ENCODE measurements around the gene MNDA.
"Not testable (repeated sequence)": the region's sequence is repeated elsewhere in the genome, so short reads cannot be mapped to it uniquely, and the experiment has no call there.

Gene MNDA

DNA sequence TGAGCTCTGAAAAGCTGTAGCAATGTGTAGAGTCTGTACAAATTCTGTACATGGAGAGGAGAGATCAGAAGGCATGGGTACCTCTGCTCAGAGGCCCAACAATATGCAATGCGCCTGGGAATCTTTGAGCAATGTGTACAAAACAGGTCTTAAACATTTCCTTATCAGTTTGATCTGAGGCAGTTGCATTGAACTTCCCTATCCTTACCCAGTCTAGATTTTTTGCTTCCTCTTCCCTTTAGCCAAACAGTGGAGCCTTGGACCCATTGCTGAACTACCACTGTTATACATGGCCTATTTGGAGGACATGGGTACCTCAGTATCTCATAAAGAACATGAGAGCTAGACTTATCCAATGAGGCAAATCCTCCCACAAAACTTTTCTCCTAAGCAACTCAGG, 12.6 kb upstream of the MNDA start:
- peak; percentile 29 to 40 for DNase-seq
- TF ChIP-seq POLR2A (IDR thresholded peaks at IDR 0.05; ENCODE audit: low read length) = no peak
- no peak for TF ChIP-seq GATA1 (IDR thresholded peaks at IDR 0.05; ENCODE audit: low read depth, low read length)

DNA sequence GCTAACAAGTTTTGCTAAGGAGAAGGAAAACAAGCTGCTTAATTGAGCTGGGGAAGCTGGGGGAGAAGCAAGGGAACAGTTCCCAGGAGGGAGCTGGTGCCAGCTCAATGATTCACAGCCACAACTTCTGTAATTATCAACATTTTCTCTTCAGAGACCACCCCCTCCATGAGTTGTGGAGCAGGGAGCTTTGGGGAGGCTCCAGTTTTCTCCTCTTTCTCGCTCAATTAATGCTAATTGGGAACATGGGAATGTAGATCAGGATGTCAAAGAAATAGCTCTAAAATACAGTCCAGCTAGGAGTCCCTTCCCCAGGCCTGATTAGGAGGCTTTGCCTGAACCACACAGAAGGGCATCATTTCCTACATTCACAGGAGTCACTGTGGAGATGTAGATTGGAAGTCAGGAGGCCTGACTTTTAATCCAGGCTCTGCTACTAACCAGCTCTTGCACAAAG, 12.1 kb upstream of the MNDA start:
- peak in 1 of 2 experiments; percentile 68 for DNase-seq
- peak; percentile 2 for TF ChIP-seq POLR2A (IDR thresholded peaks at IDR 0.05; ENCODE audit: low read length)
- TF ChIP-seq GATA1 (IDR thresholded peaks at IDR 0.05; ENCODE audit: low read depth, low read length) = no peak

DNA sequence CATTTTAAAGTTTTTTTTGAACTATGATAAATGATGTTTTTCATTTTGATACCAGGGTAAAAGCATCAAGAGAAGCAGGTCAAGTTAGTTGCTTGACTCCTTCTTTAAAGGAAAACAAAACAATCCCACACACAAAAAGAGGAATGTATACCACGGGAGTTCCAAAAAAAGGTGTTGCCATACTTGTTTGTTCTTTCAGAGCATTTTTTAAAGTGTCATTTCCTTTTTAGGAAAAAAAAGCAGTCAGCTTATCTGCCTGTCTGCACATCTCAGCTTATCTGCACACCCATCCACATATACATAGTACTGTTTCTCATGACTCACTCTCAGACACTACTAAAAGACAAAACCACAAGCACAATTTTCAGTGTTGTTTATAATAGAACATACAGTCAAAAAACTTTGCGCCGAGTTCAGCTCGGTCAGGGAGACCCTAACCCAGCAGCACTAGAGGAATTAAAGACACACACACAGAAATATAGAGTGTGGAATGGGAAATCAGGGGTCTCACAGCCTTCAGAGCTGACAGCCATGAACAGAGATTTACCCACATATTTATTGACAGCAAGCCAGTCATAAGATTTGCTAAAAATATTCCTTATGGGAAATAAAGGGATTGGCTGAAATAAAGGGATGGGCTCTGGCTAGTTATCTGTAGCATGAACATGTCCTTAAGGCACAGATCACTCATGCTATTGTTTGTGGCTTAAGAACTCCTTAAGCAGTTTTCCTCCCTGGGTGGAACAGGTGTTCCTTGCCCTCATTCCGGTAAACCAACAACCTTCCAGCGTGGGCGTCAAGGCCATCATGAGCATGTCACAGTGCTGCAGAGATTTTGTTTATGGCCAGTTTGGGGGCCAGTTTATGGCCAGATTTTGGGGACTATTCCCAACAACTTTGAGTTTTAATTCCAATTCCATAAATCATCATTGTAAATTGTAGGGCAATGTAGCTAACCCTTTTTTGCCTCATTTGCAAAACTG, 11.4 kb upstream of the MNDA start:
- TF ChIP-seq GATA1 (IDR thresholded peaks at IDR 0.05; ENCODE audit: low read depth, low read length) (peak; percentile 41), POLR2A (IDR thresholded peaks at IDR 0.05; ENCODE audit: low read length) (peak; percentile 25)
- peak; percentile 74 to 89 for DNase-seq

DNA sequence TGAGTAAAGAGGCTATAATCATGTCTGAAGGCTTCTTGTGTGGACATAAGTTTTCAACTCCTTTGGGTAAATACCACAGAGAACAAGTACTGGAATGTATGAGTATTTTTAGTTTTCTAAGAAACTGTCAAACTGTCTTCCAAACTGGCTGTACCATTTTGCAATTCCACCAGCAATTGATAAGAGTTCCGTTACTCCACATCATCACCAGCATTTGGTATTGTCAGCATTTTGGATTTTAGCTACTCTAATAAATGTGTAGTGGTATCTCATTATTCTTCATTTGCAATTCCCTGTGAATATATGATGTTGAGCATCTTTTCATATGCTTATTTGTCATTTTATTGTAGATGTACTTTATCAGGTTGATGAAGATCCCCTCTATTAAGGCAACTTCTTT, 9.4 kb upstream of the MNDA start:
- DNase-seq = no peak
- TF ChIP-seq GATA1 (IDR thresholded peaks at IDR 0.05; ENCODE audit: low read depth, low read length) (no peak), POLR2A (IDR thresholded peaks at IDR 0.05; ENCODE audit: low read length) (no peak)

DNA sequence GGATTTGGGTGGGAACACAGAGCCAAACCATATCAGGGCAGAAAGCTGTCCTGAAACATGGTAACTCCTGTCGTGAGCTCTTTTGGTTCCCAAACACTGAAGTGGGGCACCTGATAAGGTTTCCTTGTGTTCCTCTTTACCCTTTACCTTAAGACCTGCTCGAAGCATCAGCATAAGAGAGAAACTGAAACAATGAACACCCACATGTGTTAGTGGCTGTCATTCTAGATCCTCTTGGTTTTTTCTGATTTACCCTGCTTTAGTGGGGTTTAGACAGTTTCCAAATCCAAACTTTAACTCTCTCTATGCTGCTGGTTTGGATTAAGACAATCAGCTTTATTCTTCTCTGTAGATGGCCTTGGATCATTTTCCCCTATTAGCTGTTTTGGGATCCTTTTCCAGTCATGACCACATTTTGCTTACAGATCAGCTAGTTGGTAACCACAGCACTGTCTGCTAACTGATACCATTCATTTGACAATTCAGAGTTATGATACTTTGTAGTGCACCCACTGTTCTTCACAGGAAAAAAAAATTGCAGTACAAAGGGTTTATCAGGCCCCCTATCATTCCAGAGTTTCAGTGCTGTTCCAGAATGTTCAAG, 975 bp upstream of the MNDA start:
- TF ChIP-seq GATA1 (IDR thresholded peaks at IDR 0.05; ENCODE audit: low read depth, low read length) (no peak), POLR2A (IDR thresholded peaks at IDR 0.05; ENCODE audit: low read length) (no peak)
- no peak for DNase-seq

DNA sequence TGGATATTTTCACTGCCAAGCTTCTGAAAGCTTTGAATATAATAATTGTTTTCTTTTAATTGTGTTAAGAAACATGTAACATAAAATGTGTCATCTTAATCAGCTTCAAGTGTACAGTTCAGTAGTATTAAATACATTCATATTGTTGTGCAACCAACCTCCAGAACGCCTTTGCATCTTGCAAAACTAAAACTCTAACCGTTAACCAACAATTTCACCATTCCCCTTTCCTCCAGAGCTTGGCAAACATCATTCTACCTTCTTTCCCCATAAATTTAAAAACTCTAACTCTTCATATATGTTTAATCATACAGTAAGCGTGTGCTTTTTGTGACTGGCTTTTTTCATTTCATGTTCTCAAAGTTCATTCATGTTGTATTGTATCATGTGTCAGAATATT, 2.1 kb downstream of the MNDA start:
- TF ChIP-seq GATA1 (IDR thresholded peaks at IDR 0.05; ENCODE audit: low read depth, low read length) (no peak), POLR2A (IDR thresholded peaks at IDR 0.05; ENCODE audit: low read length) (no peak)
- no peak for DNase-seq

DNA sequence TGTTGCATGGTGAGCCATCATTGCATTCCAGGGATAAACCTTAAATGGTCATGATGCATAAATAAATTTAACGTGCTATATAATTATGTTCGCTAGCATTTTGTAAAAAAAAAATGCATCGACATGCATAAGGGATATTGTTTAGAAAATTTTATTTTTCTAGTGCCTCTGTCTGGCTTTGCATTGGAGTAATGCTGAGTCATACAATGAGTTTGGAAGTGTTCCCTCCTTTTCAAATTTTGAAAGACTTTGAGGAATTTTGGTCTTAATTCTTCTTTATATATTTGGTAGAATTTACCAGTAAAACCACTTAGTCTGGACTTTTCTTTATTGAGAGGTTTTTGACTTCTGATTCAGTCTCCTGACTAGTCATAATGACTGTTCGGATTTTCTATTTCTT, 4.9 kb downstream of the MNDA start:
- no peak for TF ChIP-seq GATA1 (IDR thresholded peaks at IDR 0.05; ENCODE audit: low read depth, low read length)
- no peak for DNase-seq

DNA sequence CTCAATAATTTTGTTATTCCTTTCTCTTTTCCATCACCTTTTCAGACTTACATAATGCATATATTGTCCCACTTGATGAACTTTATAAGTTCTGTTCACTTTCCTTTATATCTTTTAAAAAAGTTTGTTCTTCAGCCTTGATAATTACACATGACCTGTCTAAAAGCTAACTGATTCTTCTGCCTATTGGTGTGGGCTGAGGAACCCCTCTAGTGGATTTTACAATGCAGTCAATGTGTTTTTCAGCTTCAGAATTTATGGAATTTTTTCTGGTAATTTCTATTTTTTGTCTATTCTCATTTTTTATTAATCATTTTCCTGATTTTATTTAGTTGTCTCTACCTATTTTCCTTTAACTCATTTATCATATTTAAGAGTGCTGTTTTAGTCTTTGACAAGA, 7.5 kb downstream of the MNDA start:
- TF ChIP-seq GATA1 (IDR thresholded peaks at IDR 0.05; ENCODE audit: low read depth, low read length) (no peak), POLR2A (IDR thresholded peaks at IDR 0.05; ENCODE audit: low read length) (no peak)
- peak in 1 of 2 experiments; percentile 7 for DNase-seq

DNA sequence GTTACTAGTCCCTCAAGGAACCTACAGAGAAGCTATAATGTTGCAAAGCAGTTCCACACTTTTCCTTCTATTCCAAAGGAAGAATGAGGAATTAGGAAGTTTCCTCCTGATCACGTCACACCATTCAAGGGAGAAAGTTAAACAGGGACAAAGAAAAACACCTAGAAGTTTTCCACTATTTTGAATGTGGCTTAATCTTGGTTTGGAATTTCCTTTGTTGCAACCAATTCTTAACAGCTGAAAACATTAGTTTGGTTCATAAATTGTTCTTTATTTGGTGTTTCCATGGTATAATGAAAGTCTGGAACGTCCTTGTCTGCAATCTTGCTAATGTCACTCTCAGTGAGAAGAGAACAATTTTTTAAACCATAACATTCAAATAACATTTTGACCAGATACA, 8.4 kb downstream of the MNDA start:
- TF ChIP-seq GATA1 (IDR thresholded peaks at IDR 0.05; ENCODE audit: low read depth, low read length) (no peak), POLR2A (IDR thresholded peaks at IDR 0.05; ENCODE audit: low read length) (no peak)

DNA sequence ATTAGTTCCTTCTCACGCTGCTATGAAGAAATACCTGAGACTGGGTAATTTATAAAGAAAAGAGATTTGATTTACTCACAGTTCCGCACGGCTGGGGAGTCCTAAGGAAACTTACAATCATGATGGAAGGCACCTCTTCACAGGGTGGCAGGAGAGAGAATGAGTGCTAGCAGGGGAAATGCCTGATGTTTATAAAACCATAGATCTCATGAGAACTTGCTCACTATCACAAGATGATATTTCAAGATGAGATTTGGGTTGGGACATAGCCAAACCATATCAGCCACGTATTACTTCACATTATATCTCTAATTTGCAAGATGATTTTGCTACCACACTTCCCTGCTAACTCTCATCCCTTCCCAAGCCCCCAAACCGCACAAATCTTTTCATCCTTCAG, 9.1 kb downstream of the MNDA start:
- DNase-seq = no peak
- TF ChIP-seq GATA1 (IDR thresholded peaks at IDR 0.05; ENCODE audit: low read depth, low read length) (no peak), POLR2A (IDR thresholded peaks at IDR 0.05; ENCODE audit: low read length) (no peak)

More for the DNA sequence above, 8.4 kb downstream of the MNDA start:
- no peak for DNase-seq

DNA sequence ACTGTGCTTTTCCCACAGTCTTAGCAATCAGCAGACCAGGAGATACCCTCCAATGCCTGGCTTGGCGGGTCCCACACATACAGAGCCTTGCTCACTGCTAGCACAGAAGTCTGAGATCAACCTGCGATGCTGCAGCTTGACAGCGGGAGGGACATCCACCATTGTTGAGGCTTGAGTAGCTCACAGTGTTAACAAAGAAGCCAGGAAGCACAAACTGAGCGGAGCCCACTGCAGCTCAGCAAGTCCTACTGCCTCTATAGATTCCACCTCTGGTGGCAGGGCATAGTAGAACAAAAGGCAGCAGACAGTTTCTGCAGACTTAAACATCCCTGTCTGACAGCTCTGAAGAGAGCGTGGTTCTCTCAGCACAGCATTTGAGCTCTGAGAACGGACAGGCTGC, 33.4 kb downstream of the MNDA start:
- DNase-seq = no peak
- TF ChIP-seq GATA1 (IDR thresholded peaks at IDR 0.05; ENCODE audit: low read depth, low read length) = no peak
- no peak for TF ChIP-seq POLR2A (IDR thresholded peaks at IDR 0.05; ENCODE audit: low read length)

DNA sequence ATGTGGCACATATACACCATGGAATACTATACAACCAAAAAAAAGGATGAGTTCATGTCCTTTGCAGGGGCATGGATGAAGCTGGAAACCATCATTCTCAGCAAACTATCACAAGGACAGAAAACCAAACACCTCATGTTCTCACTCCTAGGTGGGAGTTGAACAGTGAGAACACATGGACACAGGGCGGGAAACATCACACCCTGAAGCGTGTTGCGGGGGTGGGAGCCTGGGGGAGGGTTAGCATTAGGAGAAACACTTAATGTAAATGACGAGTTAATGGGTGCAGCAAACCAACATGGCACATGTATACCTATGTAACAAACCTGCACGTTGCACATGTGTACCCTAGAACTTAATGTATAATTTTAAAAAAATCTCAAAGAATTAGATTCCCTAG, 39.3 kb downstream of the MNDA start:
- DNase-seq = not testable (repeated sequence)

DNA sequence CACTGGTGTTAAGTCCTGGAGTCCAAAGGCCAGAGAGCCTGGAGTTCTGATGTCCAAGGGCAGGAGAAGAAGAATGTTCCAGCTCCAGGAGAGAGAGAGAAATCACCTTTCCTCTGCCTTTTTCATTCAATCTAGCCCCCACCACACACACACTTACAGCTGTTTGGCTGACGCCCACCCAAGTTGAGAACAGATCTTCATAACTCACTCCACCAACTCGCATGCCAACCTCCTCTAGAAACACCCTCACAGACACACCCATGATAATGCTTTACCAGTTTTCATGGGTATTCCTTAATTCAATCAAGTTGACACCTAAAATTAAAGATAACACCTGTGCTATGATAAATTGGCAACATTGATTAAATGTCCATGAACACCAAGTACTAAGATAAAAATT, 42.0 kb downstream of the MNDA start:
- no peak for DNase-seq
- TF ChIP-seq POLR2A (IDR thresholded peaks at IDR 0.05; ENCODE audit: low read length) = no peak
- no peak for TF ChIP-seq GATA1 (IDR thresholded peaks at IDR 0.05; ENCODE audit: low read depth, low read length)

DNA sequence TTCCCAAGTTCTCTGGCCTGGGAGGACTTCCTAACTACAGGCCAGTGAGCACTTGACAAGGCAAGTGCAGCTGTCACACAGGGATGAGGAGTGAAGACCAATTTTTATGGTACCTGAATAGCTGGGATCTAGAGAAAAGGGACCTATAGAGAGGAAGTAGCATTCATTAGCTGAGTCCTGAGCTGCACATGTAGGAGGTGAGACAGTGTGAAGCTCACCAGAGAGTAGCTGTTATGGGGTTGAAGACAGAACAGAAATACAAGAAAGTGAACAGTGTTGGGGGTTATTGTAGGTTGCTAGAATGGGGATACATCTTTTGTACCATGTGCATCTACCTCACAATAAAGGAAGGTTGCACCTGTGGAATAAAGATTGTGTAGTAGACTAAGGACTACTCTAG, 62.5 kb downstream of the MNDA start:
- no peak for DNase-seq
- TF ChIP-seq GATA1 (IDR thresholded peaks at IDR 0.05; ENCODE audit: low read depth, low read length) (no peak), POLR2A (IDR thresholded peaks at IDR 0.05; ENCODE audit: low read length) (no peak)

DNA sequence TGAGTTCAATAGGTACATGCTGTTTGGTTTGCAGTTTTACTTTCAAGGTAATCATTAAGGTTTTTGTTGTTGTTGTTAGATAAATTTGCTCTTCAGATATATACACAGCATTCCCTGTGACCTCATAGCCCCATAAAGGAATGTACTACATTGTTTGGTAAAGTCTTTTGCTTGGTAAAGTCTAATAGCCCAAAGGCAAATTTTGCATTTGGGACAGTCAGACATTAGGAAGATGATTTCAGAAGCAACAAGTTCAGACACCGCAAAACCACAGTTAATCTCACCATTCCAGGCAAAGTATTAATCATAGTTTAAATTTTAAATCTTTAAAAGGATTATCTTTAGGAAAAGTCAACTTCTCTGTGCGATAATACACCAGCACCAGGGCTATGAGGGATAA, 67.6 kb downstream of the MNDA start:
- DNase-seq = no peak
- TF ChIP-seq GATA1 (IDR thresholded peaks at IDR 0.05; ENCODE audit: low read depth, low read length) = no peak
- TF ChIP-seq POLR2A (IDR thresholded peaks at IDR 0.05; ENCODE audit: low read length) = no peak

Measured in erythroblast (primary cell).